Glomerular visceral epithelial cell (primary cell): ENCODE measurements around the gene PVR.
"Not testable (repeated sequence)": the region's sequence is repeated elsewhere in the genome, so short reads cannot be mapped to it uniquely, and the experiment has no call there.

ENCODE experiments used
- DNase-seq: peaks from one replicate; pipeline ENCODE4 v3.0.0-alpha.2; 2016; ENCODE audit errors: extremely low spot score

Gene PVR

DNA sequence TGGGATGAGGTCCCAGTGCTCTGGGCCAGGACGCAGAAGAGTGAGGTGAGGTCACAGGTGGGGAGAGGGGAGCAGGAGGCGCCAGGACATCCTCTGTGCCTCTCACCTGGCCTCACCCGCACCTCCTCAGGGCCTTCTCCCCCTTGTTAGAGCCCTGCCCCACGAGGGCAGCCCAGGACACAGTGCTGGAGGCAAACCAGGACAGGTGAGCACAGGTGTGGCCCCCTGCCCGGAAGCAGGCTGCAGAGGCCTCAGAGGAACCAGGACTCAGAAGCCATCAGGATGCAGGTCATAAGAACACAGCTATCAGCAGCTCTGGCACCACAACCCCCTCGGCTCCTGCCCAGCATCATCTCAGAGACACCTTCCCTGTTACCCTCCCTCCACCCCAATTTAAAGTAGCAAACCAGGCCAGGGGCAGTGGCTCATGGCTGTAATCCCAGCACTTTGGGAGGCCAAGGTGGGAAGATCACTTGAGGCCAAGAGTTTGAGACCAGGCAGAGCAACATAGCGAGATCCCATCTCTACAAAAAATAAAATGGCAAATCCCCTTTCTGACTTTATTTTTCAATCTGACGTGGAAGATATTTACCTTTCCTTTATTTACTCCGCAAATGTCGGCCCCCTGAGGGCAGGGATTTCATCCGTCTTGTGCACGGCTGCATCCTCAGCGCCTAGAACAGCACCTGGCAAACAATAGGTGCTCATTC is 54.9 kb downstream of the PVR start, which contains the start of gene CEACAM16:
TSS of gene CEACAM16 (plus strand) at position 660 of the 710 bp plus-strand sequence. CDS start 2,306 bp downstream, outside the sequence.
- no peak for DNase-seq

DNA sequence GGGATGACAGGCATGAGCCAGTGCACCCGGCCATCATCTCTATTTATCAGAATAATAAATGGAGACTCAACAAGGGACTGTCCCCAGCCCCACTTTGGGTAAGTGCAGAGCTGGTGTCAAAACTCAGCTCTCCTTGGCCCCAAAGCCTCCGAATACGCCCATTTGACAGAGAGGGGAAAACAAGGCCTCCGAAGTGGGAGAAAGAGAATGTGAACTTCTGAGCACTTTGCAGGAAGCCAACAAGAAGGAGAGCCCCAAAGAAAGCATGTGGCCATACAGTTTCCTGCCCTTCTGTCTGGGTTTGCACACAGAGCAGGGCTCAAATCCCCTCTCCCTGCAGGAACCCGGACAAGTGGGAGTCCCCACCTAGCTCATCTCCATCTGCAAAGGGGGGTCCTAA is 56.8 kb downstream of the PVR start:
- no peak for DNase-seq

DNA sequence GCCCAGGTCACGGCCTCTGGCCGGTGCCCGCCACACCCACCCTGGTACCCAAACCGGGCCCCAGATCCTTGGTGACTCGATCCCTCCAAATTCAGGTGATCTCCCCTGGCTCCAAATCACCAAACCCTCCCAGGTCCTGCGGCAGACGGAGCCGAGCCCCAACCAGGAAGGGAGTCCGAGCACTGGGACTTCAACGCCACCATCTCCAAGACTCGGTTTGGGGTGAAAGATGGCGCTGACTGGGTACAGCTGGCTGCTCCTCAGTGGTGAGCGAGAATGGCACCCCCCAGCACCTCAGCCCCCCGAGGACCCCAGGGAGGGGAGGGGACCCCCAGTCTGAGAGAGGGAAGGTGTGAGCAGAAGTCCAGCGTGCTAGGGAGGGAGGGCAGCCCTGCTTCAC is 57.5 kb downstream of the PVR start:
- no peak for DNase-seq

DNA sequence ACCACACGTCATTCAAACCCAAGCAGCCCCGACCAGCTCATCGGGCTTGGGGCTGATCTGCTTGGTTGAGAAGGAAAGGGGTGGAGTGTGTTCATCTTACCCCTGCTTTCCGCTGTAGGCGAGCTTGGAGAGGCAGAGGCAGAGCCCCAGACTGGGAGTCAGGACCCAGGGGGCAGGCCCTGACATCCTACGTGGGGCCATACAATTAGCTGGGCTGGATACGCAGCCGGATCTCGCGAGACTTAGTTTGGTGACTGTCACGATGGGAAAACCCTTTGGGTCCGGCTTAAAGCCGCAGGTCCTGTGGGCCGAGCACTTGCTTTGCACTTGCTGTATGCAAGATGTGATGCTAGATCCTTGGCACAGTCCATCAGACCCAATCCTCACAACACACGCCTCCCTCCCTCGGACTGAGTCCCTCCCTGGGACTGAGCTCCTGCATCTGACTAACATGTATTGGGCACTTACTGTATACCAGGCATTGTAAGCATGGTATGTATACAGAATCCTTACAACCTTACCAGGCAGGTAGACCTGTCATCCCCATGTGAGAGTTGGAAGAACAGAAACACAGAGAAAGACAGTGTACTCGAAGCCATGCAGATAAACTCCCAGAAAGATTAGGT is 59.0 kb downstream of the PVR start:
- no peak for DNase-seq

DNA sequence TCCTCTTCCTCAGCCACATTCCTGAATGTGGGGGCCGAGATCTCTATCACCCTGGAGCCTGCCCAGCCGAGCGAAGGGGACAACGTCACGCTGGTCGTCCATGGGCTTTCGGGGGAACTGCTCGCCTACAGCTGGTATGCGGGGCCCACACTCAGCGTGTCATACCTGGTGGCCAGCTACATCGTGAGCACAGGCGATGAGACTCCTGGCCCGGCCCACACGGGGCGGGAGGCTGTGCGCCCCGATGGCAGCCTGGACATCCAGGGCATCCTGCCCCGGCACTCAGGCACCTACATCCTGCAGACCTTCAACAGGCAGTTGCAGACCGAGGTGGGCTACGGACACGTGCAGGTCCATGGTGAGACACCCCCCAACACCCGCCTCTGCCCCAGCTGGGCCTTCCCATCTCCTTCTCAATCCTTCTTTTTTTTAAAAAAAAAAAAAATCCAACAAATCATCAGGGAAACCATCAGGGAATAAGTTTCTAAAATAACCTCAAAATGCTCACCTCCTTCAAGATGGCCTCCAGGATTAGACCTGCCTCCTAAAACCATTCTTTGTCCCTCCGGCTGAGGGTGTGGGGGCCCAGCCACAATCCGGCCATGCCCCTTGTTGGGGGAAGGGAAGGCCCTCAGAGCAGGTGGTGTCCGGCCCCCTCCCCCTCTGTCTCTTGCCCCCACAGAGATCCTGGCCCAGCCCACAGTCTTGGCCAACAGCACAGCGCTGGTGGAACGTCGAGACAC is 59.8 kb downstream of the PVR start:
- DNase-seq: no peak

DNA sequence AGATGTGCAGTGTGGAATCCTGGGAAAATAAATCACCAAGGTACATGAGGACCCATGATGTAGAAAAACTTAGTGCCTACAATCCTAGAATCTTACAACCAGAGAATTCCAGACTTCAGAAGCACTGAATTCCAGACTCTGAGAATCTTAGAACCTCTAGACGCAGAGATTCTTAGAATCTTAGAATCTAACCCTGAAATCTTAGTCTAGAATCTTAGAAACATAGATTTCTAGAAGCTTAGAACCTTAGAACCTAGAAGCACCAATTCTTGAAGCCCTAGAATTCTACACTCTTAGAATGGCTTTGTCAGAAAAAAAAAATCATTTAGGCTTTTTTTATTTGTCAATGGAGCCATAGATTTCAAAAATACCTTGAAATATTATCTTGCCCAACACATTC is 61.3 kb downstream of the PVR start:
- no peak for DNase-seq

DNA sequence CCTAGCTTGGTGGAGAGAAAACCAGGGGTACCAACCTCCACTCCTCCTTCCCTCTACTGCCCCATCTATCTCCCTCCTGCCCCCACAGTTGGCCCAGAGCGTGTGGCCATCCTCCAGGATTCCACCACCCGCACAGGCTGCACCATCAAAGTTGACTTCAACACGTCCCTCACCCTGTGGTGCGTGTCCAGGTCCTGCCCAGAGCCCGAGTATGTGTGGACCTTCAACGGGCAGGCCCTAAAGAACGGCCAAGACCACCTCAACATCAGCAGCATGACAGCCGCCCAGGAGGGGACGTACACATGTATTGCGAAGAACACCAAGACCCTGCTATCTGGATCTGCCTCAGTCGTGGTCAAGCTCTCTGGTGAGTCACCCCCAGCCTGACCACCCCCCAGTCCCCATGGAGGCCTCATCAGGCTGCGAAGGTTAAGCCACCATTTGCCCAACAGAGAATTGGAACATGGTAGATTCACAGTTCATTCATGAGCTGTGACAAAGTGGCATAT is 61.8 kb downstream of the PVR start:
- DNase-seq: no peak

DNA sequence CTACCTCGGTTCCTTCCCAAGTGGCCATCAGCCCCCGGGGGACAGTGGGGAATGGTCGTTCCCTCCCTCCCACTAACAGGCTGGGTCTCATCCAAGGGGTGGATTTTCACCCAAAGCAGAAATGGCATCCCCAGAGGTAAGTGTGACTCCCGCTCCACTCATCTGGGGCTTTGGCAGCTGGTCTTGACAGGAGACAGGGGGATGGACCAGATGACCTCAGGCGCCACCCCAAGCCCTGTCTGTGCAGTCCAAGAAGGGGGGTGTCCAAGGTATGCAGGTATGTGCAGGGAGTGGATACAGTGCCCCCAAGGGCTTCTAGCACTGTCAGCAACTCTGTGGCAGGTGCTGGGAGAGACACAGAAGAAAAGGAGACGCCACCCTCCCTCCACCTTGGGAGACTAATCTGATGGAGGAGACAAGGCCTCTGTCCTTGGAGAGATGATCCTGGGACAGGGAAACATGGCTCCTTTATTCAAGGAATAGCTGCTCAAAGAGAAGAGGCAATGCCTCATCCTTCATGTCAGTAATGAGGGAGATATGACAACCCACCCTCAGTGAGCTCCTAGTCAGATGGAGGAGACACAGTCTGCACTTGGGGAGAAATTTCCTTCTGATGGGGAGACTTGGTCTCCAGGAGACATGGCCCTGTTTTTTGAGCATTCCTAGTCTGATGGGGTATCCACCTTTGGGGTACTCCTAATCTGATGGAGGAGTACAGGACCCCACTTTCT is 63.0 kb downstream of the PVR start:
- DNase-seq: no peak

DNA sequence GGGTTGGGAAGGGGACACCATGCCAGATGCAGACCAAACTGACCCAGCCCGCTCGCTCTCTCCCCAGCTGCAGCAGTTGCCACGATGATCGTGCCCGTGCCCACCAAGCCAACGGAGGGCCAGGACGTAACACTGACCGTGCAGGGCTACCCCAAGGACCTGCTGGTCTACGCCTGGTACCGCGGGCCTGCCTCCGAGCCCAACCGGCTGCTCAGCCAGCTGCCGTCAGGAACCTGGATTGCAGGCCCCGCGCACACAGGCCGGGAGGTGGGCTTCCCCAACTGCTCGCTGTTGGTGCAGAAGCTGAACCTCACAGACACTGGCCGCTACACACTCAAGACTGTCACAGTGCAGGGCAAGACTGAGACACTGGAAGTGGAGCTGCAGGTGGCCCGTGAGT is 64.1 kb downstream of the PVR start:
- no peak for DNase-seq

DNA sequence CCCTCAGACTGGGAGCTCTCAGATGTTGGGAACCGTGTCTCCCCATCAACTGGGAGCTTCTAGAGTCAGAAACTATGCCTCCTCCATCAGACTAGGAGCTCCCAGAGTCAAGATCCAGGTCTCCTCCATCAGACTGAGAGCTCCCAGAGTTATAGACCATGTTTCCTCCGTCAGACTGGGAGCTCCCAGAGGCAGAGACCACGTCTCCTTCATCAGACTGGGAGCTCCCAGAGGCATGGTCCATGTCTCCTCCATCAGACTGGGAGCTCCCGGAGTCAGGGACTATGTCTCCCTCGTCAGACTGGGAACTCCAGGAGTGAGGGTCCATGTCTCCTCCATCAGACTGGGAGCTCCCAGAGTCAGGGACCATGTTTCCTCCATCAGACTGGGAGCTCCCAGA is 65.2 kb downstream of the PVR start:
- DNase-seq: no peak

DNA sequence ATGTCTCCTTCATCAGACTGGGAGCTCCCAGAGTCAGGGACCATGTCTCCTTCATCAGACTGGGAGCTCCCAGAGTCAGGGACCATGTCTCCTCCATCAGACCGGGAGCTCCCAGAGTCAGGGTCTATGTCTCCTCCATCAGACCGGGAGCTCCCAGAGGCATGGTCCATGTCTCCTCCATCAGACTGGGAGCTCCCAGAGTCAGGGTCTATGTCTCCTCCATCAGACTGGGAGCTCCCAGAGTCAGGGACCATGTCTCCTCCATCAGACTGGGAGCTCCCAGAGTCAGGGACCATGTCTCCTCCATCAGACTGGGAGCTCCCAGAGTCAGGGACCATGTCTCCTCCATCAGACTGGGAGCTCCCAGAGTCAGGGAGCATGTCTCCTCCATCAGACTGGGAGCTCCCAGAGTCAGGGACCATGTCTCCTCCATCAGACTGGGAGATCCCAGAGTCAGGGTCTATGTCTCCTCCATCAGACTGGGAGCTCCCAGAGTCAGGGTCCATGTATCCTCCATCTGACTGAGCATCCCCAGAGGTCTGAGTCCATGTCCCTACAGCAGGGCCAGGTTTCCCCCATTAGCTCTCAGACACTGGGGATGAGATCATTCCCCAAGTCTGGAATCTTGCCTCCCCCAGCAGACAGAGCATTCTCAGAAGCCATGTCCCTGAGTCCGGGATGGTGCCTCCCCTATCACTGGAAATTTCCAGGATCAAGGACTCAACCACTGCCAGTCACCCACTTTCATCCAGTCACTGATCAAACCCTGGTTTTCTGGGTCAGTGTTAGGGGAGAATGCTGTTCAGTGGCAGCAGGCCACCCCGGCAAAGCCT is 65.9 kb downstream of the PVR start:
- not testable (repeated sequence) for DNase-seq

DNA sequence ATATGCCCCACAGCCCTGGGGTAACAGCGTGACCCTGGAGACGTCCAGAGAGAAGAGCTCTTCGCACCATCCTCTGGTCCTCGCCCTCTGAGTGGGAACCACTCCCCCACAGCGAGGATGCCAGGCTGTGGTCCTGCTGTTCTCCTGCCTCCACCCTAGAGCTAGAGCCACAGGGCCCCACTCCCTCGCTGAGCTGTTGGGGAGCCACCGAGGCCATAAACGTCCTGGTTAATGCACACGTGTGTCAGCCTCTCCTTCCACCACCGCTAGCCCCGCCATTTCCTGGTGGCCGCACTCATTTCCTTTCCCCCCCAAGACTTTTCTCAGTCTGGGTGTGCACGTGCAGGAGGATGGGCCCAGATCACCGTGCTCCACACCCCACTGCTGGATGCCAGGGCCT is 66.8 kb downstream of the PVR start:
- no peak for DNase-seq

DNA sequence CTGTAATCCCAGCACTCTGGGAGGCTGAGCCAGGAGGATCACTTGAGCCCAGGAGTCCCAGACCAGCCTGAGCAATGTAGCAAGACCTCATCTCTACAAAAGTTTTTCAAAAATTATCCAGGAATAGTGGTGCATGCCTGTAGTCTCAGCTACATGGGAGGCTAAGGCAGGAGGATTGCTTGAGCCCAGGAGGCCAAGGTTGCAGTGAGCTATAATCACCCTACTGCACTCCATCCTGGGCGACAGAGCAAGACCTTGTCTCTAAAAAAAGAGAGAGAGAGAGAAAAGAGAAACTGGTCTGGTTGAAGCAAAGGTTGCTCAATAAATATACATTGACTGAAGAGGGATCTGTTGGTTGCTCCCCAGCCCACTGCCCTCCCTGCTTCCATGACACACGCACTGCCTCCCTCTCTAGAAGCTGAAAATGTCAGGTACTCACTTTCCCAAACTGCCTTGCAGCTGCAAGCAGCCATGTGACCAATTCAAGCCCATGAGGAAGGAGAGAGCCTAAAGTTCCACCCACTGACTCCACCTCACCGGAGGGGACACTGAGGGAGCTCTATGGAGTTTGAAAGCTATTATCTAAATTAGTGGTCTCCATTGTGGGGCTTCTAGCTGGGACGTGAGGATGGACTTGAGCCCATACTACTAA is 69.3 kb downstream of the PVR start:
- no peak for DNase-seq
